Heart left ventricle (tissue), 13 donors: Measurements from ENCODE around the gene STAC.

Experiments used
- POLR2A ChIP-seq, 2 donors: fragments of 450-650 bp; IDR thresholded peaks; one replicate each; pipeline ENCODE4 v1.6.1; 2017; ENCODE audit warnings: antibody characterized with exemption in 2 of 2, mild to moderate bottlenecking in 2 of 2, moderate library complexity in 2 of 2
- TF ChIP-seq, protein P1 (sequence below), 12 donors: fragments of 200-600 bp; sonication (generic) in 4 of 12; IDR thresholded peaks; one replicate each; pipeline versions ENCODE4 v1.5.0 to v1.8.0; 2018 to 2022; ENCODE audit warnings: antibody characterized with exemption in 12 of 12, mild to moderate bottlenecking in 5 of 12
- donor health status: ischemic (EF 13 %, LVEDD 7.1; RV severe dilation, severe dysfunction).
- donor health status: DM: no; HTN: yes; CAD: no.
- donor health status: DM: no; HTN: no; CAD: no.
- donor health status: ischemic (EF 25% LVEDD 6.9; RV normal size, moderate dysfunction).
- donor health status: ischemic (EF 25% LVEDD 5.7; RV mildly dilated, moderate dysfunction).
- donor health status: ischemic (EF 35%, LVEDD 5.7; RV mildly dilated, moderate dysfunction).
- donor health status: nonischemic (EF 11% LVEDD 7.7; RV severe dilation, severe dysfunction).
- donor health status: DM: yes; HTN: yes; CAD: no.
- donor health status: PGD.
- donor health status: ischemic (EF 29% LVEDD 5.4; RV normal size, mild dysfunction).
- donor health status: nonischemic (EF 23%, LVEDD 6.1; RV moderate dilation, normal function).

DNA sequence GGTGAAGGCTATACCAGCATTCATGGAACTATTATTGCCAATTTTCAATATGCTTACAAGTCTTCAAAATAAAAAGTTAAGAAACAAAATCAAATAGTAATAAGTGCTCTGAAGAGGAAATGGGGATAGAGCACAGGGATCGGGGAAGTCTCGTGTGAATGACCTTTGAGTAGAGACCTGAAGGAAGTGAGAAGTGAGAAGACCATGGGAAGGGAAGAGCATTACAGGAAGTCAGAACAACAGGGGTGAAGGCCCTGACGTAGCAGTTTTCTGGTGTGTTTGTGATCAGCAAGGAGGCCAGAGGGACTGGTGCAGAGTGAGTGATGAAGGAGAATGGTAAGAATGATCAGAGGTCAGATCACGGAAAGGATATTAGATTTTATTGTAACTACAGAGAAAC is 48.1 kb downstream of the STAC start:
- no peak for TF ChIP-seq POLR2A (IDR thresholded peaks at IDR 0.05)
- TF ChIP-seq, protein P1, sequence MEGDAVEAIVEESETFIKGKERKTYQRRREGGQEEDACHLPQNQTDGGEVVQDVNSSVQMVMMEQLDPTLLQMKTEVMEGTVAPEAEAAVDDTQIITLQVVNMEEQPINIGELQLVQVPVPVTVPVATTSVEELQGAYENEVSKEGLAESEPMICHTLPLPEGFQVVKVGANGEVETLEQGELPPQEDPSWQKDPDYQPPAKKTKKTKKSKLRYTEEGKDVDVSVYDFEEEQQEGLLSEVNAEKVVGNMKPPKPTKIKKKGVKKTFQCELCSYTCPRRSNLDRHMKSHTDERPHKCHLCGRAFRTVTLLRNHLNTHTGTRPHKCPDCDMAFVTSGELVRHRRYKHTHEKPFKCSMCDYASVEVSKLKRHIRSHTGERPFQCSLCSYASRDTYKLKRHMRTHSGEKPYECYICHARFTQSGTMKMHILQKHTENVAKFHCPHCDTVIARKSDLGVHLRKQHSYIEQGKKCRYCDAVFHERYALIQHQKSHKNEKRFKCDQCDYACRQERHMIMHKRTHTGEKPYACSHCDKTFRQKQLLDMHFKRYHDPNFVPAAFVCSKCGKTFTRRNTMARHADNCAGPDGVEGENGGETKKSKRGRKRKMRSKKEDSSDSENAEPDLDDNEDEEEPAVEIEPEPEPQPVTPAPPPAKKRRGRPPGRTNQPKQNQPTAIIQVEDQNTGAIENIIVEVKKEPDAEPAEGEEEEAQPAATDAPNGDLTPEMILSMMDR (IDR thresholded peaks at IDR 0.05) = no peak
